Measurements from ENCODE around the gene SMC4. TPM values are rescaled to one million over a fixed set of nuclear protein-coding genes. Genes with fewer than 3 reads are reported as not detected.

SMC4 gene
- total RNA-seq, 1 experiment from 2014 or later, result 144 TPM

DNA sequence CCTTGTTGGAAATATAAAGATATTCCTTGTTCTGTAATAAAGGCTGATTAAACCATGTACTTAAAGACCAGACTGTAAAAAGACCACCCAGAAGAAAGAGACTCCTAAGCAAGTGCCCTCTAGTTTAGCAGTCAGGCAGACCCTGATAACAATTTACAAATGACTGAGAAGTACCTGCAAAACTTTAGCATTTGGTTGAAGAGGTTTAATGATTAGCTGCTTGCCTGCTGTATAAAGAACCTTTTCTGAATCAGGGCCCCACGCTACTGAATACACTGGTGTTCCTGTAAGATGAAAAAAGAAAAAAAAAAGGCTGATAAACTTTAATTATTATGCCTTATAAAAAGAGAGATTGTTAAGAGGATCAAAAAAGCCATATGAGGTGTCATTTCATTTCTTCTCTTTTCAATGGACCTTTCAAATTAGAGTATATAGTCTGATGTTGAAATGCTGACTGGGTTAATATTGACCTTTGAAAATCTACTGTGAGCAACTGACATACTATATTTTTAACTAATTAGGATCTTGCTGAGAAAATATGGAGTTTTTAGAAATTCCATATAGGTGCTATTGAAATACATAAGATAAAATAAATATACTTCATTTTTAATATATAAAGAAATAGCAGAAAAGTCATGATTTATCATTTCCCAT lies 33.5 kb upstream of the SMC4 start:
- H3K4me3 Mint-ChIP-seq, result no peak overlapping the region
- CTCF ChIA-PET, result no interaction called here
- H3K9me3 Mint-ChIP-seq, result no peaks in the 10 kb centered on the region
- H3K27me3 Mint-ChIP-seq (ENCODE audit: low read depth), result no peaks in the 10 kb centered on the region
- no peak overlapping the region for H3K27ac Mint-ChIP-seq
- no peaks in the 10 kb centered on the region for H3K36me3 Mint-ChIP-seq
- no peak for TF ChIP-seq FOXK1 (CRISPR knock-in tag; IDR thresholded peaks at IDR 0.05)
- TF ChIP-seq, protein P1, sequence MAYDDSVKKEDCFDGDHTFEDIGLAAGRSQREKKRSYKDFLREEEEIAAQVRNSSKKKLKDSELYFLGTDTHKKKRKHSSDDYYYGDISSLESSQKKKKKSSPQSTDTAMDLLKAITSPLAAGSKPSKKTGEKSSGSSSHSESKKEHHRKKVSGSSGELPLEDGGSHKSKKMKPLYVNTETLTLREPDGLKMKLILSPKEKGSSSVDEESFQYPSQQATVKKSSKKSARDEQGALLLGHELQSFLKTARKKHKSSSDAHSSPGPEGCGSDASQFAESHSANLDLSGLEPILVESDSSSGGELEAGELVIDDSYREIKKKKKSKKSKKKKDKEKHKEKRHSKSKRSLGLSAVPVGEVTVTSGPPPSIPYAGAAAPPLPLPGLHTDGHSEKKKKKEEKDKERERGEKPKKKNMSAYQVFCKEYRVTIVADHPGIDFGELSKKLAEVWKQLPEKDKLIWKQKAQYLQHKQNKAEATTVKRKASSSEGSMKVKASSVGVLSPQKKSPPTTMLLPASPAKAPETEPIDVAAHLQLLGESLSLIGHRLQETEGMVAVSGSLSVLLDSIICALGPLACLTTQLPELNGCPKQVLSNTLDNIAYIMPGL (CRISPR knock-in tag; IDR thresholded peaks at IDR 0.05), result no peak
- TF ChIP-seq, protein P2, sequence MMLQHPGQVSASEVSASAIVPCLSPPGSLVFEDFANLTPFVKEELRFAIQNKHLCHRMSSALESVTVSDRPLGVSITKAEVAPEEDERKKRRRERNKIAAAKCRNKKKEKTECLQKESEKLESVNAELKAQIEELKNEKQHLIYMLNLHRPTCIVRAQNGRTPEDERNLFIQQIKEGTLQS (CRISPR knock-in tag; conservative IDR thresholded peaks at IDR 0.05), result no peak
- no peak for TF ChIP-seq FOXJ3 (CRISPR knock-in tag; IDR thresholded peaks at IDR 0.05; ENCODE audit: borderline replicate concordance)
- TF ChIP-seq, protein P3, sequence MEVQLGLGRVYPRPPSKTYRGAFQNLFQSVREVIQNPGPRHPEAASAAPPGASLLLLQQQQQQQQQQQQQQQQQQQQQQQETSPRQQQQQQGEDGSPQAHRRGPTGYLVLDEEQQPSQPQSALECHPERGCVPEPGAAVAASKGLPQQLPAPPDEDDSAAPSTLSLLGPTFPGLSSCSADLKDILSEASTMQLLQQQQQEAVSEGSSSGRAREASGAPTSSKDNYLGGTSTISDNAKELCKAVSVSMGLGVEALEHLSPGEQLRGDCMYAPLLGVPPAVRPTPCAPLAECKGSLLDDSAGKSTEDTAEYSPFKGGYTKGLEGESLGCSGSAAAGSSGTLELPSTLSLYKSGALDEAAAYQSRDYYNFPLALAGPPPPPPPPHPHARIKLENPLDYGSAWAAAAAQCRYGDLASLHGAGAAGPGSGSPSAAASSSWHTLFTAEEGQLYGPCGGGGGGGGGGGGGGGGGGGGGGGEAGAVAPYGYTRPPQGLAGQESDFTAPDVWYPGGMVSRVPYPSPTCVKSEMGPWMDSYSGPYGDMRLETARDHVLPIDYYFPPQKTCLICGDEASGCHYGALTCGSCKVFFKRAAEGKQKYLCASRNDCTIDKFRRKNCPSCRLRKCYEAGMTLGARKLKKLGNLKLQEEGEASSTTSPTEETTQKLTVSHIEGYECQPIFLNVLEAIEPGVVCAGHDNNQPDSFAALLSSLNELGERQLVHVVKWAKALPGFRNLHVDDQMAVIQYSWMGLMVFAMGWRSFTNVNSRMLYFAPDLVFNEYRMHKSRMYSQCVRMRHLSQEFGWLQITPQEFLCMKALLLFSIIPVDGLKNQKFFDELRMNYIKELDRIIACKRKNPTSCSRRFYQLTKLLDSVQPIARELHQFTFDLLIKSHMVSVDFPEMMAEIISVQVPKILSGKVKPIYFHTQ (CRISPR knock-in tag; IDR thresholded peaks at IDR 0.05), result no peak
- no peak for TF ChIP-seq CREB1 (CRISPR knock-in tag; IDR thresholded peaks at IDR 0.05)
- TF ChIP-seq TP53 (CRISPR knock-in tag; IDR thresholded peaks at IDR 0.05), result no peak
- TF ChIP-seq, protein P4, sequence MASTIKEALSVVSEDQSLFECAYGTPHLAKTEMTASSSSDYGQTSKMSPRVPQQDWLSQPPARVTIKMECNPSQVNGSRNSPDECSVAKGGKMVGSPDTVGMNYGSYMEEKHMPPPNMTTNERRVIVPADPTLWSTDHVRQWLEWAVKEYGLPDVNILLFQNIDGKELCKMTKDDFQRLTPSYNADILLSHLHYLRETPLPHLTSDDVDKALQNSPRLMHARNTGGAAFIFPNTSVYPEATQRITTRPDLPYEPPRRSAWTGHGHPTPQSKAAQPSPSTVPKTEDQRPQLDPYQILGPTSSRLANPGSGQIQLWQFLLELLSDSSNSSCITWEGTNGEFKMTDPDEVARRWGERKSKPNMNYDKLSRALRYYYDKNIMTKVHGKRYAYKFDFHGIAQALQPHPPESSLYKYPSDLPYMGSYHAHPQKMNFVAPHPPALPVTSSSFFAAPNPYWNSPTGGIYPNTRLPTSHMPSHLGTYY (CRISPR knock-in tag; IDR thresholded peaks at IDR 0.05), result no peak
- TF ChIP-seq, protein P5, sequence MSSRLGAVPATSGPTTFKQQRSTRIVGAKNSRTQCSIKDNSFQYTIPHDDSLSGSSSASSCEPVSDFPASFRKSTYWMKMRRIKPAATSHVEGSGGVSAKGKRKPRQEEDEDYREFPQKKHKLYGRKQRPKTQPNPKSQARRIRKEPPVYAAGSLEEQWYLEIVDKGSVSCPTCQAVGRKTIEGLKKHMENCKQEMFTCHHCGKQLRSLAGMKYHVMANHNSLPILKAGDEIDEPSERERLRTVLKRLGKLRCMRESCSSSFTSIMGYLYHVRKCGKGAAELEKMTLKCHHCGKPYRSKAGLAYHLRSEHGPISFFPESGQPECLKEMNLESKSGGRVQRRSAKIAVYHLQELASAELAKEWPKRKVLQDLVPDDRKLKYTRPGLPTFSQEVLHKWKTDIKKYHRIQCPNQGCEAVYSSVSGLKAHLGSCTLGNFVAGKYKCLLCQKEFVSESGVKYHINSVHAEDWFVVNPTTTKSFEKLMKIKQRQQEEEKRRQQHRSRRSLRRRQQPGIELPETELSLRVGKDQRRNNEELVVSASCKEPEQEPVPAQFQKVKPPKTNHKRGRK (CRISPR knock-in tag; IDR thresholded peaks at IDR 0.05; ENCODE audit: borderline replicate concordance), result no peak
- TF ChIP-seq HMGA2 (CRISPR knock-in tag; IDR thresholded peaks at IDR 0.05), result no peak
- TF ChIP-seq JAZF1 (CRISPR knock-in tag; IDR thresholded peaks at IDR 0.05), result no peak
- TF ChIP-seq, protein P6, sequence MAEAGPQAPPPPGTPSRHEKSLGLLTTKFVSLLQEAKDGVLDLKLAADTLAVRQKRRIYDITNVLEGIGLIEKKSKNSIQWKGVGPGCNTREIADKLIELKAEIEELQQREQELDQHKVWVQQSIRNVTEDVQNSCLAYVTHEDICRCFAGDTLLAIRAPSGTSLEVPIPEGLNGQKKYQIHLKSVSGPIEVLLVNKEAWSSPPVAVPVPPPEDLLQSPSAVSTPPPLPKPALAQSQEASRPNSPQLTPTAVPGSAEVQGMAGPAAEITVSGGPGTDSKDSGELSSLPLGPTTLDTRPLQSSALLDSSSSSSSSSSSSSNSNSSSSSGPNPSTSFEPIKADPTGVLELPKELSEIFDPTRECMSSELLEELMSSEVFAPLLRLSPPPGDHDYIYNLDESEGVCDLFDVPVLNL (CRISPR knock-in tag; IDR thresholded peaks at IDR 0.05; ENCODE audit: borderline replicate concordance, low read depth), result no peak
- TF ChIP-seq ZNF671 (CRISPR knock-in tag; IDR thresholded peaks at IDR 0.05), result no peak
- no peak for TF ChIP-seq NFE2L1 (CRISPR knock-in tag; IDR thresholded peaks at IDR 0.05)
- TF ChIP-seq CBFB (CRISPR knock-in tag; IDR thresholded peaks at IDR 0.05; ENCODE audit: low read depth), result no peak
- DNase-seq (ENCODE audit: low spot score), result no peak
- POLR2A ChIA-PET, result no interaction called here
- H3K4me1 Mint-ChIP-seq, result no peaks in the 10 kb centered on the region; the same call in 1 of the 2 replicates
- no peak for ATAC-seq

DNA sequence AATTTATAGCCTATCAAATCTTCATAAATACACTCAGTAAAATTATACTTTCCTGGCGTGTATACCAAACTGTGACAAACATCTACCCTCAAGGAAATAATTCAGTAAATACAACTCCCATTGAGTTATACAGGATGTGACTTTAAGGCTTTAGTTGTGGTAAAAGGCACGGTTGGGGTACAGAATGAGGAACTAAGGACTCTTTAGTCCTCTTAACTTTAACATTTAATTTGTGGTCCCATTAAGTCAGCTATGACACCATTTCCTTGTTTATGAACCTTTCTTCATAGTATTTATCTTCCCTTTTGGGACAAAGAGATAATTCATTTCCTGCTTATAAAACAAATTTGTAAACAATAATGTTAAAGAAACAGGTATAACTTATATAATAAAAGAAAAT lies 30.6 kb upstream of the SMC4 start:
- H3K4me3 Mint-ChIP-seq, result no peak overlapping the region
- POLR2A ChIA-PET, result no interaction called here
- CTCF ChIA-PET, result no interaction called here
- TF ChIP-seq, protein P1 (CRISPR knock-in tag; IDR thresholded peaks at IDR 0.05), result no peak
- TF ChIP-seq NFYB (CRISPR knock-in tag; conservative IDR thresholded peaks at IDR 0.05; ENCODE audit: low read depth) (no peak), NR2C2 (CRISPR knock-in tag; IDR thresholded peaks at IDR 0.05) (no peak)
- TF ChIP-seq, protein P7, sequence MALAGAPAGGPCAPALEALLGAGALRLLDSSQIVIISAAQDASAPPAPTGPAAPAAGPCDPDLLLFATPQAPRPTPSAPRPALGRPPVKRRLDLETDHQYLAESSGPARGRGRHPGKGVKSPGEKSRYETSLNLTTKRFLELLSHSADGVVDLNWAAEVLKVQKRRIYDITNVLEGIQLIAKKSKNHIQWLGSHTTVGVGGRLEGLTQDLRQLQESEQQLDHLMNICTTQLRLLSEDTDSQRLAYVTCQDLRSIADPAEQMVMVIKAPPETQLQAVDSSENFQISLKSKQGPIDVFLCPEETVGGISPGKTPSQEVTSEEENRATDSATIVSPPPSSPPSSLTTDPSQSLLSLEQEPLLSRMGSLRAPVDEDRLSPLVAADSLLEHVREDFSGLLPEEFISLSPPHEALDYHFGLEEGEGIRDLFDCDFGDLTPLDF (CRISPR knock-in tag; IDR thresholded peaks at IDR 0.05), result no peak
- TF ChIP-seq, protein P8, sequence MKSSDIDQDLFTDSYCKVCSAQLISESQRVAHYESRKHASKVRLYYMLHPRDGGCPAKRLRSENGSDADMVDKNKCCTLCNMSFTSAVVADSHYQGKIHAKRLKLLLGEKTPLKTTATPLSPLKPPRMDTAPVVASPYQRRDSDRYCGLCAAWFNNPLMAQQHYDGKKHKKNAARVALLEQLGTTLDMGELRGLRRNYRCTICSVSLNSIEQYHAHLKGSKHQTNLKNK (CRISPR knock-in tag; IDR thresholded peaks at IDR 0.05), result no peak

More for the DNA sequence above, 30.6 kb upstream of the SMC4 start:
- Mint-ChIP-seq H3K36me3 (peaks cover 3% of the 10 kb centered on the region), H3K4me1 (no peaks in the 10 kb centered on the region), H3K27me3 (ENCODE audit: low read depth) (no peaks in the 10 kb centered on the region), H3K27ac (no peak overlapping the region), H3K9me3 (peaks cover 3% of the 10 kb centered on the region)
- no peak for ATAC-seq
- no peak for DNase-seq (ENCODE audit: low spot score)
